Progenitor cell of endocrine pancreas (in vitro differentiated cells): ENCODE data around the gene C1QTNF8. TPM values are rescaled to one million over a fixed set of nuclear protein-coding genes. Genes with fewer than 3 reads are reported as not detected.

ENCODE experiments used
- DNase-seq: peaks from one replicate; pipeline ENCODE4 v3.0.0; 2021; ENCODE audit warnings: low spot score; ENCODE audit not compliant: unreplicated experiment
- H3K27ac Mint-ChIP-seq: 2 replicates; pipeline ENCODE4 v1.8.0; 2021; ENCODE audit warnings: mild to moderate bottlenecking, moderate library complexity, mixed read lengths
- H3K27me3 Mint-ChIP-seq: 2 replicates; pipeline ENCODE4 v1.8.0; 2021; ENCODE audit warnings: mixed read lengths
- H3K36me3 Mint-ChIP-seq: 2 replicates; pipeline ENCODE4 v1.8.0; 2022; ENCODE audit warnings: mixed read lengths; ENCODE audit not compliant: insufficient read depth
- H3K4me1 Mint-ChIP-seq: 2 replicates; pipeline ENCODE4 v1.8.0; 2021; ENCODE audit warnings: low read depth, mixed read lengths
- H3K4me3 Mint-ChIP-seq: 2 replicates; pipeline ENCODE4 v1.8.0; 2021; ENCODE audit warnings: low read depth, mild to moderate bottlenecking, moderate library complexity, mixed read lengths
- H3K9me3 Mint-ChIP-seq: 2 replicates; pipeline ENCODE4 v1.8.0; 2021; ENCODE audit warnings: low read depth, mixed read lengths
- total RNA-seq: library from RNA; stranded (reverse); gene quantifications from 2 replicates; pipeline ENCODE4 v1.2.1, GENCODE V29; 2021
- TF ChIP-seq, protein P1 (sequence below): fragments of 200-600 bp; sonication (generic); IDR thresholded peaks from one replicate; pipeline ENCODE4 v1.5.0; 2021; ENCODE audit warnings: antibody characterized with exemption, mild to moderate bottlenecking; ENCODE audit not compliant: unreplicated experiment

The C1QTNF8 gene
- total RNA-seq, 1 donor from 2014 or later: not detected

GRCh38 chr16:1072526-1073261 lies 23.4 kb downstream of the C1QTNF8 start, which contains the start of gene SSTR5:
Gene SSTR5, plus strand, starts transcription at chr16:1072747. Its CDS starts 6,122 bp downstream, at chr16:1078869.
- H3K4me3 Mint-ChIP-seq: no peak within 1 kb of the TSS
- H3K36me3 Mint-ChIP-seq: no peaks in the 10 kb centered on the region
- H3K4me1 Mint-ChIP-seq: peaks cover 12% of the 10 kb centered on the region
- no peak within 1 kb of the TSS for H3K27ac Mint-ChIP-seq
- H3K27me3 Mint-ChIP-seq: peaks cover 13% of the 10 kb centered on the region
- no peak for DNase-seq
- H3K9me3 Mint-ChIP-seq: no peaks in the 10 kb centered on the region
- TF ChIP-seq, protein P1, sequence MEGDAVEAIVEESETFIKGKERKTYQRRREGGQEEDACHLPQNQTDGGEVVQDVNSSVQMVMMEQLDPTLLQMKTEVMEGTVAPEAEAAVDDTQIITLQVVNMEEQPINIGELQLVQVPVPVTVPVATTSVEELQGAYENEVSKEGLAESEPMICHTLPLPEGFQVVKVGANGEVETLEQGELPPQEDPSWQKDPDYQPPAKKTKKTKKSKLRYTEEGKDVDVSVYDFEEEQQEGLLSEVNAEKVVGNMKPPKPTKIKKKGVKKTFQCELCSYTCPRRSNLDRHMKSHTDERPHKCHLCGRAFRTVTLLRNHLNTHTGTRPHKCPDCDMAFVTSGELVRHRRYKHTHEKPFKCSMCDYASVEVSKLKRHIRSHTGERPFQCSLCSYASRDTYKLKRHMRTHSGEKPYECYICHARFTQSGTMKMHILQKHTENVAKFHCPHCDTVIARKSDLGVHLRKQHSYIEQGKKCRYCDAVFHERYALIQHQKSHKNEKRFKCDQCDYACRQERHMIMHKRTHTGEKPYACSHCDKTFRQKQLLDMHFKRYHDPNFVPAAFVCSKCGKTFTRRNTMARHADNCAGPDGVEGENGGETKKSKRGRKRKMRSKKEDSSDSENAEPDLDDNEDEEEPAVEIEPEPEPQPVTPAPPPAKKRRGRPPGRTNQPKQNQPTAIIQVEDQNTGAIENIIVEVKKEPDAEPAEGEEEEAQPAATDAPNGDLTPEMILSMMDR: no peak

DNA sequence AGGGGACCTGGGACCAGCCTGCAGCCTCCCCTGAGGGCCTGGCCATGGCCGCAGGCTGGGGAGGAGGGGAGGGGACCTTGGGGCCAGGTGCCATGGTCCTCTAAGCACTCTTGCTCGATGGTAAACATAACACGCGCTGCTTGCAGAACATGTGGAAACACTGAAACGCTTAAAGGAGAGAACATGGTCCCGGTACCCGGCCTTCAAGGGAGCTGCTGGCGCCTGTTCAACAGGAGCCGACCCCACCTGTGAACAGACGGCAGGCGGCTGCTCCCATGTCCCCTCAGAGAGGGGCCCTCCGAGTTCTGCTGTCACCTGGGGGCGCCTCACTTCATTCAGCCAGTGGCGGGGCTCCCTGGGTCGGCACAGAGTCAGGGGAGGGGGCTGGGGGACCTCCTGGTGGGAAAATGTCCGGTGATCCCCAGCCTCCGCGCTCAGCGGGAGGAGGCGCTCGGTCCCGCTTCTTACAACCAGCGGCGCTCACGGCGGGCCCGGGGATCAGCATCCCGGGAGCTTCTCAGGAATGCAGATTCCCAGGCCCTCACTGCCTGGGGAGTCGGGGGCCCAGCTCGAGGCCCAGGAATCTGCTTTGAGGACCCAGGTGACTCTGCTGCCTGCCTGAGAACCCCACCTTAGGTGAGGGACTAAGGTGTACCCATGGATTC lies 24.4 kb downstream of the C1QTNF8 start:
- Mint-ChIP-seq H3K36me3 (no peaks in the 10 kb centered on the region), H3K4me3 (no peak overlapping the region), H3K27me3 (peaks cover 17% of the 10 kb centered on the region), H3K9me3 (no peaks in the 10 kb centered on the region), H3K4me1 (peaks cover 5% of the 10 kb centered on the region), H3K27ac (no peak overlapping the region)
- TF ChIP-seq, protein P1: no peak
- no peak for DNase-seq

DNA sequence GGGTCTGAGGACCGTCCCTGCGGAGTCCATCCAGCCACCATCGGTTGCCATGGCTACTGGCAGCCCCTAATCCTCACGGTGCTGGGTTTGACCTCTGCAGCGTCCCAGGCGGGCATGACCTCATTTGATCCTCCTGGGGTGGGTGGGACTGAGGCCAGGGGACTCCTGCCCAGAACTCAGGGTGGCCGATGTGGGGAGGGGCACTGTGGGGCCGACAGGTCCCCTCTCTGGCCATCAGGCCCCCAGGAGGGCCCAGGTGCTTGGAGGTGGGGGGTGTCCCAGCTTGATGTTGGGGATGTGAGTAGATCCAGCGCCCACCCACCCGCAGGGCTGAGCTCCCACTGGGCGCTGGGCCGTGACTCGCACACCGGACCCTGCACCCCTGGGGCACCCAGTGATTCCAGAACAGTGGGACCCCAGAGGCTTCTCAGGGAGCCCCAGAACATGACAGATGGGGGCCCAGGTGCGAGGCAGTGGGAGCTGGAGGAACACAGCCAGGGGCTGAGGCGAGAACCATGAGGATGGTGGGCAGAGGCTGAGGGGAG lies 25.1 kb downstream of the C1QTNF8 start:
- DNase-seq: no peak
- Mint-ChIP-seq H3K9me3 (no peaks in the 10 kb centered on the region), H3K27me3 (peaks cover 13% of the 10 kb centered on the region), H3K27ac (no peak overlapping the region), H3K4me1 (no peaks in the 10 kb centered on the region), H3K36me3 (no peaks in the 10 kb centered on the region), H3K4me3 (no peak overlapping the region)
- TF ChIP-seq, protein P1: no peak

- no peaks in the 10 kb centered on the region for H3K4me1 Mint-ChIP-seq
- TF ChIP-seq, protein P1: no peak
- DNase-seq: no peak
- H3K27ac Mint-ChIP-seq: no peak overlapping the region
- no peak overlapping the region for H3K4me3 Mint-ChIP-seq
- no peaks in the 10 kb centered on the region for H3K9me3 Mint-ChIP-seq
- H3K27me3 Mint-ChIP-seq: peaks cover 13% of the 10 kb centered on the region
- no peaks in the 10 kb centered on the region for H3K36me3 Mint-ChIP-seq
Measured at GRCh38 chr16:1070084-1070863, 25.8 kb downstream of the C1QTNF8 start.

- TF ChIP-seq, protein P1: no peak
- no peaks in the 10 kb centered on the region for H3K9me3 Mint-ChIP-seq
- peaks cover 17% of the 10 kb centered on the region for H3K27me3 Mint-ChIP-seq
- H3K27ac Mint-ChIP-seq: no peak overlapping the region
- H3K4me3 Mint-ChIP-seq: no peak overlapping the region
- no peak for DNase-seq
- no peaks in the 10 kb centered on the region for H3K36me3 Mint-ChIP-seq
- H3K4me1 Mint-ChIP-seq: no peaks in the 10 kb centered on the region
Measured at GRCh38 chr16:1069154-1069553, 26.9 kb downstream of the C1QTNF8 start.
